HepG2 (cell line): Measurements from ENCODE around the gene HEXD. TPM values are rescaled to one million over a fixed set of nuclear protein-coding genes. Genes with fewer than 3 reads are reported as not detected.
A peak's percentile ranks its signal among the peaks of the same experiment; 100 is the strongest.

ENCODE experiments used
- GATA4 ChIP-seq: sonication (generic); IDR thresholded peaks from 2 replicates; pipeline ENCODE4 v1.6.1; 2016; ENCODE audit warnings: antibody characterized with exemption, low read depth, borderline replicate concordance
- KLF13 ChIP-seq: sonication (generic); formaldehyde crosslinking; IDR thresholded peaks from 2 replicates; pipeline ENCODE4 v1.4.0; 2020; ENCODE audit warnings: mild to moderate bottlenecking, missing genetic modification reagents
- NFE2L1 ChIP-seq: sonication (generic); formaldehyde crosslinking; IDR thresholded peaks from 2 replicates; pipeline ENCODE4 v1.4.0; 2020; ENCODE audit warnings: missing genetic modification reagents, mild to moderate bottlenecking, borderline replicate concordance
- POLR2G ChIP-seq: fragments of 200-400 bp; formaldehyde crosslinking; IDR thresholded peaks from 2 replicates; pipeline ENCODE4 v1.6.1; 2018; ENCODE audit warnings: mild to moderate bottlenecking, low read depth, low read length, moderate library complexity
- SOX6 ChIP-seq, 2 experiments: fragments of 450-650 bp in 1 of 2; sonication (generic) in 1 of 2; formaldehyde crosslinking in 1 of 2; IDR thresholded peaks; 2 replicates each; pipeline versions ENCODE4 v1.4.0 to v1.6.1; 2017 to 2020; ENCODE audit warnings: antibody characterized with exemption in 1 of 2, mild to moderate bottlenecking in 1 of 2, missing genetic modification reagents in 1 of 2
- TCF12 ChIP-seq, 2 experiments: fragments of 450-650 bp in 1 of 2; sonication (generic) in 1 of 2; formaldehyde crosslinking in 1 of 2; IDR thresholded peaks; 2 replicates each; pipeline versions ENCODE4 v1.6.1 to v1.8.0; 2017 to 2022; ENCODE audit warnings: antibody characterized with exemption in 1 of 2, mild to moderate bottlenecking in 1 of 2, missing genetic modification reagents in 1 of 2, moderate library complexity in 1 of 2
- ZNF337 ChIP-seq: sonication (generic); formaldehyde crosslinking; IDR thresholded peaks from 2 replicates; pipeline ENCODE4 v1.5.1; 2020; ENCODE audit warnings: missing genetic modification reagents, low read depth, mild to moderate bottlenecking, borderline replicate concordance
- ZNF619 ChIP-seq: sonication (generic); formaldehyde crosslinking; IDR thresholded peaks from 2 replicates; pipeline ENCODE4 v1.4.0; 2020; ENCODE audit warnings: mild to moderate bottlenecking, missing genetic modification reagents
- ZNF709 ChIP-seq: sonication (generic); formaldehyde crosslinking; IDR thresholded peaks from 2 replicates; pipeline ENCODE4 v1.5.0; 2020; ENCODE audit warnings: mild to moderate bottlenecking, missing genetic modification reagents
- polyA plus RNA-seq, 8 experiments: library from polyadenylated mRNA; depleted of rRNA in 3 of 8; stranded (reverse) in 7 of 8; unstranded in 1 of 8; fragments of >200 nt; fragmentation: Illumina TruSeq in 4 of 8; extraction: Trizol in 4 of 8; gene quantifications; 2 replicates each; pipeline versions ENCODE4 v1.2.1 to v1.2.3, GENCODE V29; 2011 to 2016; ENCODE audit warnings: low read depth in 4 of 8, missing spikeins in 1 of 8, mixed read lengths in 1 of 8; ENCODE audit not compliant: insufficient read depth in 1 of 8
- total RNA-seq, 5 experiments: library from RNA; depleted of rRNA; stranded (reverse); fragments of >200 nt; fragmentation: Illumina TruSeq; extraction: Trizol; gene quantifications; 2 replicates each; pipeline ENCODE4 v1.2.3, GENCODE V29; 2016; ENCODE audit warnings: low read depth in 1 of 5
- TF ChIP-seq, protein P1 (sequence below): sonication (generic); formaldehyde crosslinking; IDR thresholded peaks from 2 replicates; pipeline ENCODE4 v1.5.0; 2020; ENCODE audit warnings: missing genetic modification reagents
- TF ChIP-seq, protein P2 (sequence below): fragments of 450-650 bp; IDR thresholded peaks from 2 replicates; pipeline ENCODE4 v1.6.1; 2016
- TF ChIP-seq, protein P3 (sequence below): sonication (generic); formaldehyde crosslinking; IDR thresholded peaks from 2 replicates; pipeline ENCODE4 v1.4.0; 2020; ENCODE audit warnings: missing genetic modification reagents, mild to moderate bottlenecking, borderline replicate concordance
- TF ChIP-seq, protein P4 (sequence below): sonication (generic); formaldehyde crosslinking; IDR thresholded peaks from 2 replicates; pipeline ENCODE4 v1.4.0; 2020; ENCODE audit warnings: missing genetic modification reagents, mild to moderate bottlenecking, borderline replicate concordance
- TF ChIP-seq, protein P5 (sequence below): sonication (generic); formaldehyde crosslinking; IDR thresholded peaks from 2 replicates; pipeline ENCODE4 v1.5.1; 2020; ENCODE audit warnings: mild to moderate bottlenecking, missing genetic modification reagents, moderate library complexity

Gene HEXD
- total and polyA plus RNA-seq, 2 of the 13 experiments (the other 11 are each of a cell fraction or from before 2014, with no cell fraction given): 22.3 to 41.8 TPM

DNA sequence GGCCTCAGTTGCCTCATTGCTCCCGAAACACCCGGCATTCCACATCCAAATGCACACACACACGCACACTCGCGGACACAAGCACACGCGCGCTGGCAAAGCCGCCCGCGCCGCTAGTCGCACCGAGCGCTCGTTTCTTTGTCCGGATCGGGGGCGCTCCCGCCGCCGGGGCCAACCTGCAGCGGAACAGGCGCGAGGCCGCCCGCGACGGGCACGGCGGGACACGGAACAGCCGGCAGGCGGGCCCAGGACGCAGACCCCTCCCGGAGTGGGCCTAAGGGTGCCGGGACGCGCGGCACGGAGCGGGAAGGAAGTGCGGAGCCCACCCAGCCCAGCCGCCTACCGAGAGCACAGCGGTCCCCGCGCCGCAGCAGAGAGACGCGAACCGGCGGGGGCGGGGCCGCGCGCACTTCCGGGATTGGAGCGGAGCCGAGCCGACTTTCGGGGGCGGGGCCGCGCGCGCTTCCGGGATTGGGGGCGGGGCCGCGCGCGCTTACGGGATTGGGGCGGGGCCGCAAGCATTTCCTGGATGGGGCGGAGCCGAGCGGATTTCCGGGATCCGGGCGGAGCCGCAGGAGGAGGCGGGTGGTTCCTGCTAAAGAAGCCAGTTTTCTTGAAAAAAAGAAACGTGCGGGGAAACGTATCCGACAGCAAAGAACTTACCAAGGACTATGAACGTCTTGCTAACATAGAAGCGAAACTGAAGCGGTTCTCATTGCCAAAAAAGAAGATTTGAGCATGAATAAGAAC lies 32.4 kb downstream of the HEXD start, which contains the start of gene CYBC1 (continued):
- TF ChIP-seq, protein P1, sequence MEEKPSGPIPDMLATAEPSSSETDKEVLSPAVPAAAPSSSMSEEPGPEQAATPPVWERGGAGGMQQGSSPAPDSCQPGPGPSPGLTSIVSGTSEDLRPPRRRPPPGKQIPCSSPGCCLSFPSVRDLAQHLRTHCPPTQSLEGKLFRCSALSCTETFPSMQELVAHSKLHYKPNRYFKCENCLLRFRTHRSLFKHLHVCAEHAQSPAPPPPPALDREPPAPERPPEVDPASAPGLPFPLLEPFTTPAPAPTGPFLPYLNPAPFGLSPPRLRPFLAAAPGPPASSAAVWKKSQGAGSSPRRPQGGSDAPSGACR (CRISPR knock-in tag): peak; percentile 51; the same call in 1 of the 2 replicates
- TF ChIP-seq TCF12 (IDR thresholded peaks at IDR 0.05) (no peak), TCF12 (CRISPR knock-in tag; IDR thresholded peaks at IDR 0.05) (peak; percentile 73; the same call in 1 of the 2 replicates), SOX6 (IDR thresholded peaks at IDR 0.05) (no peak), SOX6 (CRISPR knock-in tag; IDR thresholded peaks at IDR 0.05) (no peak), NFE2L1 (CRISPR knock-in tag) (no peak), KLF13 (CRISPR knock-in tag) (no peak), GATA4 (no peak), ZNF709 (CRISPR knock-in tag) (peak; percentile 91), ZNF619 (CRISPR knock-in tag) (peak; percentile 70; the same call in 1 of the 2 replicates), ZNF337 (CRISPR knock-in tag) (0 out of 2 replicates have a peak, but pooled peaks have one; percentile 33), POLR2G (peak; percentile 88)
- TF ChIP-seq, protein P2, sequence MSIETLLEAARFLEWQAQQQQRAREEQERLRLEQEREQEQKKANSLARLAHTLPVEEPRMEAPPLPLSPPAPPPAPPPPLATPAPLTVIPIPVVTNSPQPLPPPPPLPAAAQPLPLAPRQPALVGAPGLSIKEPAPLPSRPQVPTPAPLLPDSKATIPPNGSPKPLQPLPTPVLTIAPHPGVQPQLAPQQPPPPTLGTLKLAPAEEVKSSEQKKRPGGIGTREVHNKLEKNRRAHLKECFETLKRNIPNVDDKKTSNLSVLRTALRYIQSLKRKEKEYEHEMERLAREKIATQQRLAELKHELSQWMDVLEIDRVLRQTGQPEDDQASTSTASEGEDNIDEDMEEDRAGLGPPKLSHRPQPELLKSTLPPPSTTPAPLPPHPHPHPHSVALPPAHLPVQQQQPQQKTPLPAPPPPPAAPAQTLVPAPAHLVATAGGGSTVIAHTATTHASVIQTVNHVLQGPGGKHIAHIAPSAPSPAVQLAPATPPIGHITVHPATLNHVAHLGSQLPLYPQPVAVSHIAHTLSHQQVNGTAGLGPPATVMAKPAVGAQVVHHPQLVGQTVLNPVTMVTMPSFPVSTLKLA: peak; percentile 34; the same call in 1 of the 2 replicates
- TF ChIP-seq, protein P3, sequence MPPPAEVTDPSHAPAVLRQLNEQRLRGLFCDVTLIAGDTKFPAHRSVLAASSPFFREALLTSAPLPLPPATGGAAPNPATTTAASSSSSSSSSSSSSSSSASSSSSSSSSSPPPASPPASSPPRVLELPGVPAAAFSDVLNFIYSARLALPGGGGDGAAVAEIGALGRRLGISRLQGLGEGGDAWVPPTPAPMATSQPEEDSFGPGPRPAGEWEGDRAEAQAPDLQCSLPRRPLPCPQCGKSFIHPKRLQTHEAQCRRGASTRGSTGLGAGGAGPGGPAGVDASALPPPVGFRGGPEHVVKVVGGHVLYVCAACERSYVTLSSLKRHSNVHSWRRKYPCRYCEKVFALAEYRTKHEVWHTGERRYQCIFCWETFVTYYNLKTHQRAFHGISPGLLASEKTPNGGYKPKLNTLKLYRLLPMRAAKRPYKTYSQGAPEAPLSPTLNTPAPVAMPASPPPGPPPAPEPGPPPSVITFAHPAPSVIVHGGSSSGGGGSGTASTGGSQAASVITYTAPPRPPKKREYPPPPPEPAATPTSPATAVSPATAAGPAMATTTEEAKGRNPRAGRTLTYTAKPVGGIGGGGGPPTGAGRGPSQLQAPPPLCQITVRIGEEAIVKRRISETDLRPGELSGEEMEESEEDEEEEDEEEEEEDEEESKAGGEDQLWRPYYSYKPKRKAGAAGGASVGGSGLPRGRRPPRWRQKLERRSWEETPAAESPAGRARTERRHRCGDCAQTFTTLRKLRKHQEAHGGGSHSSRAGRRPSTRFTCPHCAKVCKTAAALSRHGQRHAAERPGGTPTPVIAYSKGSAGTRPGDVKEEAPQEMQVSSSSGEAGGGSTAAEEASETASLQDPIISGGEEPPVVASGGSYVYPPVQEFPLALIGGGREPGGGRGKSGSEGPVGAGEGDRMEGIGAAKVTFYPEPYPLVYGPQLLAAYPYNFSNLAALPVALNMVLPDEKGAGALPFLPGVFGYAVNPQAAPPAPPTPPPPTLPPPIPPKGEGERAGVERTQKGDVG (CRISPR knock-in tag): no peak
- TF ChIP-seq, protein P4, sequence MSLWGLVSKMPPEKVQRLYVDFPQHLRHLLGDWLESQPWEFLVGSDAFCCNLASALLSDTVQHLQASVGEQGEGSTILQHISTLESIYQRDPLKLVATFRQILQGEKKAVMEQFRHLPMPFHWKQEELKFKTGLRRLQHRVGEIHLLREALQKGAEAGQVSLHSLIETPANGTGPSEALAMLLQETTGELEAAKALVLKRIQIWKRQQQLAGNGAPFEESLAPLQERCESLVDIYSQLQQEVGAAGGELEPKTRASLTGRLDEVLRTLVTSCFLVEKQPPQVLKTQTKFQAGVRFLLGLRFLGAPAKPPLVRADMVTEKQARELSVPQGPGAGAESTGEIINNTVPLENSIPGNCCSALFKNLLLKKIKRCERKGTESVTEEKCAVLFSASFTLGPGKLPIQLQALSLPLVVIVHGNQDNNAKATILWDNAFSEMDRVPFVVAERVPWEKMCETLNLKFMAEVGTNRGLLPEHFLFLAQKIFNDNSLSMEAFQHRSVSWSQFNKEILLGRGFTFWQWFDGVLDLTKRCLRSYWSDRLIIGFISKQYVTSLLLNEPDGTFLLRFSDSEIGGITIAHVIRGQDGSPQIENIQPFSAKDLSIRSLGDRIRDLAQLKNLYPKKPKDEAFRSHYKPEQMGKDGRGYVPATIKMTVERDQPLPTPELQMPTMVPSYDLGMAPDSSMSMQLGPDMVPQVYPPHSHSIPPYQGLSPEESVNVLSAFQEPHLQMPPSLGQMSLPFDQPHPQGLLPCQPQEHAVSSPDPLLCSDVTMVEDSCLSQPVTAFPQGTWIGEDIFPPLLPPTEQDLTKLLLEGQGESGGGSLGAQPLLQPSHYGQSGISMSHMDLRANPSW (CRISPR knock-in tag): no peak; the same call in 1 of the 2 replicates
- TF ChIP-seq, protein P5, sequence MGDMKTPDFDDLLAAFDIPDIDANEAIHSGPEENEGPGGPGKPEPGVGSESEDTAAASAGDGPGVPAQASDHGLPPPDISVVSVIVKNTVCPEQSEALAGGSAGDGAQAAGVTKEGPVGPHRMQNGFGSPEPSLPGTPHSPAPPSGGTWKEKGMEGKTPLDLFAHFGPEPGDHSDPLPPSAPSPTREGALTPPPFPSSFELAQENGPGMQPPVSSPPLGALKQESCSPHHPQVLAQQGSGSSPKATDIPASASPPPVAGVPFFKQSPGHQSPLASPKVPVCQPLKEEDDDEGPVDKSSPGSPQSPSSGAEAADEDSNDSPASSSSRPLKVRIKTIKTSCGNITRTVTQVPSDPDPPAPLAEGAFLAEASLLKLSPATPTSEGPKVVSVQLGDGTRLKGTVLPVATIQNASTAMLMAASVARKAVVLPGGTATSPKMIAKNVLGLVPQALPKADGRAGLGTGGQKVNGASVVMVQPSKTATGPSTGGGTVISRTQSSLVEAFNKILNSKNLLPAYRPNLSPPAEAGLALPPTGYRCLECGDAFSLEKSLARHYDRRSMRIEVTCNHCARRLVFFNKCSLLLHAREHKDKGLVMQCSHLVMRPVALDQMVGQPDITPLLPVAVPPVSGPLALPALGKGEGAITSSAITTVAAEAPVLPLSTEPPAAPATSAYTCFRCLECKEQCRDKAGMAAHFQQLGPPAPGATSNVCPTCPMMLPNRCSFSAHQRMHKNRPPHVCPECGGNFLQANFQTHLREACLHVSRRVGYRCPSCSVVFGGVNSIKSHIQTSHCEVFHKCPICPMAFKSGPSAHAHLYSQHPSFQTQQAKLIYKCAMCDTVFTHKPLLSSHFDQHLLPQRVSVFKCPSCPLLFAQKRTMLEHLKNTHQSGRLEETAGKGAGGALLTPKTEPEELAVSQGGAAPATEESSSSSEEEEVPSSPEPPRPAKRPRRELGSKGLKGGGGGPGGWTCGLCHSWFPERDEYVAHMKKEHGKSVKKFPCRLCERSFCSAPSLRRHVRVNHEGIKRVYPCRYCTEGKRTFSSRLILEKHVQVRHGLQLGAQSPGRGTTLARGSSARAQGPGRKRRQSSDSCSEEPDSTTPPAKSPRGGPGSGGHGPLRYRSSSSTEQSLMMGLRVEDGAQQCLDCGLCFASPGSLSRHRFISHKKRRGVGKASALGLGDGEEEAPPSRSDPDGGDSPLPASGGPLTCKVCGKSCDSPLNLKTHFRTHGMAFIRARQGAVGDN (CRISPR knock-in tag): peak; percentile 93
